Measurements from ENCODE around the gene FOLR1.
A peak's percentile ranks its signal among the peaks of the same experiment; 100 is the strongest.

FOLR1 gene

DNA sequence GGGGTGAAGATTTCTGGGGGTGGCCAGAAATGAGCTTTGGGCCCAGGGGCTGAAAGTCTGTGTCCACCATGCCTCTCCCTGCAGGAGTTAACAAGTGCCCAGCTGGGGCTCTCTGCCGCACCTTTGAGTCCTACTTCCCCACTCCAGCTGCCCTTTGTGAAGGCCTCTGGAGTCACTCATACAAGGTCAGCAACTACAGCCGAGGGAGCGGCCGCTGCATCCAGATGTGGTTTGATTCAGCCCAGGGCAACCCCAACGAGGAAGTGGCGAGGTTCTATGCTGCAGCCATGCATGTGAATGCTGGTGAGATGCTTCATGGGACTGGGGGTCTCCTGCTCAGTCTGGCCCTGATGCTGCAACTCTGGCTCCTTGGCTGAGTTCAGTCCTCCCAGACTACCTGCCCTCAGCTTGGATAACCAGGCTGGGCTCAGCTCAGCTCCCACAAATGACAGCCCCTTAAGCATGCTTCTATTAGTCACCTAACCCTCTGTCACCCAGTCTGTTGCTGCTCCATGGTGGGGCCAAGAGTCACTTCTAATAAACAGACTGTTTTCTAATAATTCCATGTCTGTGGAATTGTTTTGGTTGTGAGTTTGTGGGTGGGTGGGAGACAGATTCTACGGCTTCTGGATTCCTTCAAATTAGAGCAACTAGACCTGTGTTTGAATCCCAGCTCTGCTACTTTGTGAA, 29.6 kb downstream of the FOLR1 start:
- FAIRE-seq (peak; percentile 89), DNase-seq (ENCODE audit: insufficient read length) (no peak)
- TF ChIP-seq TAF1 (IDR thresholded peaks at IDR 0.05; ENCODE audit: borderline replicate concordance, low read depth, low read length) (no peak), POLR2AphosphoS5 (IDR thresholded peaks at IDR 0.05; ENCODE audit: low read depth, low read length) (no peak), POLR2A (IDR thresholded peaks at IDR 0.05; ENCODE audit: low read depth, low read length) (no peak)

DNA sequence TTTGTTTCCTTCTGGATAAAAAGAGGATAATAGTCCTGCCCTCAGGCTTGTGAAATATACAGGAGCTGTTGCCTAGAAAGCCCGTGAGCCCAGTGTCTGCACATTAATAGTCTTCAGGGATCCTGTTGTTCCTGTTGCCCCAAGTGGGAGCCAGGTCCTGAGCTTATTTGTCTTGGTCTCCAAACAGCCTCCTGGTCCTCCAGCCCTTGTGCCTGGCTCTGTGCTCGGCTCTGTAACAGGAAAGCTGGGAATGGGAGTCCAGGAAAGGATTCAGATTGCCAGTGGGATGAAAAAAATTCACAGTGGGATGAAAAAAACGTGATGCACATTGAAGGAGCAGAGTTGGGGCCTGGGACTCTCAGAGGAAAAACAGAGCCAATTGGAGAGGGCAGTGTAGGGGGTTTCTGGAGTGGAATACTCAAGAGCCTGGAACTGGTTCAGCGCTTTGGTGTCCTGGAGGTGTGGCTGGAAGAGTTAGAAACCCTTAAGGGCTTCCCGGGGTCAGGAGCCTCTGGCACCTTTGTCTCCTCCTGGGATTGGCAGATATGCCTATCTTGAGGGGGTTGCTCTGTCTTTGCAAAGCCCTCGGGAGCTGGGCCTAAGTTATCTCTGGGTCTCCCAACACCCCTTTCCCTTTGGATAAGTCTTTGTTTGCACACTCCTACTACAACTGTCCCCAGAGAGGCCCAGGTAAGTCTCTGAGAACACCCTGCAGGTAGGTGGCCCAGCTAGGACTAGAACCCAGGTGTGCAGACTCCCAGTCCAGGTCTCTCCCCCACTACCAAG, 30.4 kb downstream of the FOLR1 start:
- DNase-seq (ENCODE audit: insufficient read length) (no peak), FAIRE-seq (peak; percentile 50)
- TF ChIP-seq POLR2A (IDR thresholded peaks at IDR 0.05; ENCODE audit: low read depth, low read length), result no peak
- TF ChIP-seq TAF1 (IDR thresholded peaks at IDR 0.05; ENCODE audit: borderline replicate concordance, low read depth, low read length), result no peak
- TF ChIP-seq POLR2AphosphoS5 (IDR thresholded peaks at IDR 0.05; ENCODE audit: low read depth, low read length), result no peak

DNA sequence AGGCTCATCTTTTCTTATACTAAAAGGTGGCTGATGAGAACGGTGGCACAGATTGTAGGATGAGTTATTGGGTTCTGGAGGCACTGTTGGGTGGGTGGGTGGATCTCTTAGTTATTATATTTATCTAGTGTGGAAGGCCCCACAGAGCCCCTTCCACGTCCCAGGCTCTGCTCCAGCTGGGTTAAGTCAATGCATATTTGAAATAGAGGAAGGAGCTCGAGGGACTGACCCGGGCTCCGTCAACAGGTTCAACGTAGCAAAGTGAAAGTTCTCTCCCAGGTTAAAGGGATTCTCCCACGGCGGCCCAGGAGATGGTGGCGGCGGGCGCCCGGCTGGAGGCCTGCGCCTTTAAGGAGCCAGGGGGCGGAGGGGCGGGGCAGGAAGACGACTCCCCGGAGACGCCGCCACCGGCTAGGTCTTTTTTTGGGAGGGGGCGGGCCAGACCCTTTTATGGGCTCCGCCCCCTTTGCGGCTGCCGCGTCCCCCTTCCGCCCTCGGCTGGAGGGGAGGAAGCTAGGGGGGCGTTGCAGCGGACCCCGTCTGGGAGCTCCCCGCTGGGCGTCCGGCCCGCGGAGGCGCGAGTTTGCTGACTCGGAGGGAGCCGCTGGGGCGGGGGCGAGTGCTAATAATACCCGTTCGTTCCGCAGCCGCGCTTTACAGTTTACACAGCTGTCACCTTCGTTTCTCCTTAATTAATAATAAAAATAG, 31.1 kb downstream of the FOLR1 start:
- TF ChIP-seq POLR2AphosphoS5 (IDR thresholded peaks at IDR 0.05; ENCODE audit: low read depth, low read length) (no peak), TAF1 (IDR thresholded peaks at IDR 0.05; ENCODE audit: borderline replicate concordance, low read depth, low read length) (no peak), POLR2A (IDR thresholded peaks at IDR 0.05; ENCODE audit: low read depth, low read length) (no peak; the same call in 1 of the 2 replicates)
- FAIRE-seq (peak; percentile 86), DNase-seq (ENCODE audit: insufficient read length) (peak; percentile 75)

DNA sequence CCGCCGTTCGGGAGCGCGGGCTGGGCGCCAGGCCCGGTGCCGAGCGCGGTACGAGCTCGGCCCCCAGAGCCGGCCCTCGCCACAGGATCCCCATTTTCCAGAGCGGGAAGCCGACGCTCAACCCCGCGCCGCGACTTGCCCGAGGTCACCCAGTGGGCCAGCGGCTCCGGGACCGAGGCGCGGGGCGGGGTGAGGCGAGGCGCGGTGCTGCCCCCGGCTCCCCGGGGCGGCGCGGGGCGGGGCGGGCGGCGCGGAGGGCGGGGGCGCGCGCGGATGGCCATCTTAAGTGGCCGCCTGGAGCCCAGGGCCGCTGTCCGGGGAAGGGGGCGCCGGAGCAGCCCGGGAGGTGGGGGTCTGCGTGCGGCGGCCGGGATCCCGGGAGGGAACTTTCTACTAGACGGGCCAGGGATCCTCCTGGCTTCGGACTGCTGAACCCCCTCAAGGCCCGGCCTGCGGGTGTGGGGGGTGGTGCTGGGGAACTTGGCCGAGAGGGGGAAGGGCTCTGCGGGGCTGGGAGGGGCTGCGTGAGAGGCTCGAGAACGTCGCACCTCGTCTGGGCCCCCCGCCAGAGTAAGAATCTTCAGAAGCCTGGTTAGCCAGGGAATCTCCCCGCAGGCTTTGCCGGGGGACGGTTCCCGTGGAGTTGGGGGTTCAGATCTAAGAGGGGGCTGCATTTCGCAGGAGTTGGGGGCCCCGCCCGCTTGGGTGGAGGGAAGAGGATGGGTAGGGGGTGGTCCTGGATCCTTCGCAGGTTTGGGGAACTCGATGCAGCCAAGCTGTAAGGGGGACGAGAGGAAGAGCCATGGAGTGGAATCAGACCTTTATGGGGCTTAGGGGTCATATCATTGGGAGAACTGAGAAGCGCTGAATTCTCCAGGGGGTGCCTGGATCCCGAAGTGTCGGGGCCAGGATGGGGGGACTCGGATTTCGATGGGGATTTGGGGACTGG, 31.9 kb downstream of the FOLR1 start:
- no peak for DNase-seq (ENCODE audit: insufficient read length)
- TF ChIP-seq POLR2A (IDR thresholded peaks at IDR 0.05; ENCODE audit: low read depth, low read length) (no peak), POLR2AphosphoS5 (IDR thresholded peaks at IDR 0.05; ENCODE audit: low read depth, low read length) (no peak), TAF1 (IDR thresholded peaks at IDR 0.05; ENCODE audit: borderline replicate concordance, low read depth, low read length) (no peak)
- peak; percentile 87 for FAIRE-seq

DNA sequence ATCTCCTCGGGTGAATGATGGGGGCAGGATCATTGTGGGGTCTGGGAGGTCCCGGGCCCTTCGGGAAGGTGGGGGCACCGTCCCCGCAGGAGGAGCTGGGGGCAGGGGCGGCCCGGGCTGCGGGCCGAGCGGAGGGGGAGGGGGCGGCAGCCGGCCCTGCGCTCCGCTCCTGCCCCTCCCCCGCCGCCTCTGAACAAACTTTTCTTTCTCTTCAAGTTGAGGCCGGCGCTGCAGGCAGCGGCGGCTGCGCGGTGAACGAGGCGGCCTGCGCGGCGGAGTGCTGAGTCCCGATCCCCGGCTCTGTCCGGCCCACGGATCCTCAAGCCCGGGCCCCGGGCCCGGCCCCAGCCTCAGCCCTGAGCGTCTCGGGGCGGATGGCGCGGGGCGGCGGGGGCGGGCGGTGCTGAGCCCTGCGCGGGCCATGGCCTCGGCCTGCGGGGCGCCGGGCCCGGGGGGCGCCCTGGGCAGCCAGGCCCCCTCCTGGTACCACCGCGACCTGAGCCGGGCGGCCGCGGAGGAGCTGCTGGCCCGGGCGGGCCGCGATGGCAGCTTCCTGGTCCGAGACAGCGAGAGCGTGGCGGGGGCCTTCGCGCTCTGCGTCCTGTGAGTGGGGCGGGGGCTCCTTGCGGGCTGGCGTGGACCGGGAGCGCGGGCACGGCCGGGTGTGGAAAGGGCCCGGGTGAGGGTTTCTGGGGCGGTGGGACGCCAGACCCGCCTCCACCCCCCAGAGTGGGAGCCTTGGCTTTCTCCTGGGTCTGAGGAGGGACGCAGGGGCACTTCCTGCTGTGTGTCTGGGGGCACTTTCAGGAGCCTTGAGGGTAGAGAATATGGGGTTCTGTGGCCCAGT, 32.8 kb downstream of the FOLR1 start, which contains the start of gene INPPL1:
Gene INPPL1 (plus strand): TSS at position 204 of the 847 bp plus-strand sequence. CDS start 218 bp downstream, at position 422.
- DNase-seq (ENCODE audit: insufficient read length), result no peak
- TF ChIP-seq POLR2A (IDR thresholded peaks at IDR 0.05; ENCODE audit: low read depth, low read length), result no peak
- no peak for TF ChIP-seq POLR2AphosphoS5 (IDR thresholded peaks at IDR 0.05; ENCODE audit: low read depth, low read length)
- no peak for TF ChIP-seq TAF1 (IDR thresholded peaks at IDR 0.05; ENCODE audit: borderline replicate concordance, low read depth, low read length)
- FAIRE-seq, result peak; percentile 30

DNA sequence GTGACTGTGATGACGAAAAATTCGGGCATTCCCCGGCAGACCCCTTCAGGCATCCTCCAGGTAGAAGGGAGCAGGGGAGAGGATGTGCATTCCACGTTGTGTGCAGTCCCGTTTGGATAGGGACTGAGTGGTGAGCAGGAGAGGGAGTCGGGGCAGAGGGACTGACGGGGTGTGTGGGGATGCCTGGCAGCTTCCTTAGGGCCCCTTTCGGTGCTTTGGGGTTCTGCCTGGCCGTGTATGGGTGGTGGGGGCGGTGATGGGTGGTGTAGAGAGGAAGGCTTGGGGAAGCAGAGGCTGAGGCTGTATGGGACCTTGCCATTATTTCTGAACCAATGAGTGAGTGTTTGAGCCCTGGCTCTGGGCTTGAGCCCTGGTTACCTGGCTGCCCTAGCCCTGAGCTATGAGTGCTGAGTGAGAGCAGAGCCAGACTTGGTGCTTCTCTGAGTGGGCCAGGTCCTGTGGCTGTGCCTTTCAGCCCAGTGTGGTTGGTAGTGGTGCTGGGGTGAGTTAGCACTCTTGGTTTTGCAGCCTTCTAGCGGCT, 33.5 kb downstream of the FOLR1 start:
- FAIRE-seq, result peak; percentile 90
- no peak for DNase-seq (ENCODE audit: insufficient read length)
- TF ChIP-seq POLR2AphosphoS5 (IDR thresholded peaks at IDR 0.05; ENCODE audit: low read depth, low read length) (0 out of 2 replicates have a peak, but pooled peaks have one; percentile 31), POLR2A (IDR thresholded peaks at IDR 0.05; ENCODE audit: low read depth, low read length) (no peak)

DNA sequence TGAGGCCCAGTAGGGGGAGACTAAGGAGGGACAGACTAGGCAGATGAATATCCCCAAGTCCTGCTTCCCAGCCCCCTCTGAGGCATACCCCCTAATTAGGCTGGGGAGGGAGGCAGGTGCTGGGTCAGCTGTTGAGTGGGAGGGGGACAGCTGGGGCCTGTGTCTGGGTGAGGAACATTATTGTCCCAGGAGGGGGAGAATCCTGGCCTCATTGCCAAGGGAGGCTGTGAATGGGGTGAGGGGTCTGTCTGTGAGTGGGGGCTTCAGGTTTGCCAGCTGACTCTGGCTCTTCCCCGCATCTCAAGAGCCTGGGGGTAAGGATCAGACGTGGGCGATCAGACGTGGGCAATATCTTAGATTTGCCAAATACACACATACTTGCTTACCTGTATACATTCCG, 34.8 kb downstream of the FOLR1 start:
- TF ChIP-seq POLR2A (IDR thresholded peaks at IDR 0.05; ENCODE audit: low read depth, low read length) (no peak), POLR2AphosphoS5 (IDR thresholded peaks at IDR 0.05; ENCODE audit: low read depth, low read length) (no peak)
- no peak for DNase-seq (ENCODE audit: insufficient read length)
- peak; percentile 24 for FAIRE-seq

DNA sequence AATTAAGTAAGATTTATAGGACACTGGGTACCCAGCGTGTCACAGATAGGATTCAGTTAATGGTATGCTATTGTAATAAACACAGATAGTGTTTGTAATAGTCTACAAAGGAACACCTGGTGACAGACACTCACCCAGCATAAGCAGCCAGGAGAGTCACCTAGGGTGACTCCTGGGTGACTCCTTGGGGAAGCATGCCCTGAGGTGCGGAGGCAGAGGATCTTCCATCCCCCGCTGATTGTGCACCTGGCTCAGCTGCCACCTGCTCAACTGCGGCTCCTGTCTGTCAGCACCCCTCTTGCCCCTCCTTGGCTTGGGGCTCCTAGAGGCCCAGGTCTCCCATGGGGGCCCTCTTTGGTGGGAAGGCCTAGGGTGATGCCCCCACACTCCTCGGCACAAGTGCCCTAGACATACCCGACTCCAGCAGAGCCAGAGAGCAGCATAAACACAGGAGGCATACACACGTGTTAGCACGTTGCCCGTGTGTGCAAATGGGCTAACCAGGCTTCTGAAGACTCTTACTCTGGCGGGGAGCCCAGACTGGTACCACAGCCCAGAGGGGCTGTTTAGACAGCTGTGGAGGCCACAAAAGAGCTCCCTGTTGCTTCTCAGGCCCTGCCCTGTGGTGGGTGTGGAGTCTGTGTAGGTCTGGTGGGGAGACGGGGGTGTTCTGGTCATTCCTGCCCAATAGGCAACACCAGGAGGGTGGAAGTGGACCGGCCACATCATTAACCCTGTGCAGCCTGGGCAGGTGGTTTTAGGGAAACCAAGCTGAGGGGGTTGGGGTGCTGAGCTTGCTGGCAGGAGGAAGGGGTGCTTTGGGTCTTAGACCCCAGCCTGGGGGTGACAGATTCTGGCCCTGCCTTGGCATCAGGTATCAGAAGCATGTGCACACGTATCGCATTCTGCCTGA, 35.6 kb downstream of the FOLR1 start:
- FAIRE-seq (no peak), DNase-seq (ENCODE audit: insufficient read length) (no peak)
- TF ChIP-seq POLR2AphosphoS5 (IDR thresholded peaks at IDR 0.05; ENCODE audit: low read depth, low read length), result no peak
- peak; percentile 40 for TF ChIP-seq POLR2A (IDR thresholded peaks at IDR 0.05; ENCODE audit: low read depth, low read length)

DNA sequence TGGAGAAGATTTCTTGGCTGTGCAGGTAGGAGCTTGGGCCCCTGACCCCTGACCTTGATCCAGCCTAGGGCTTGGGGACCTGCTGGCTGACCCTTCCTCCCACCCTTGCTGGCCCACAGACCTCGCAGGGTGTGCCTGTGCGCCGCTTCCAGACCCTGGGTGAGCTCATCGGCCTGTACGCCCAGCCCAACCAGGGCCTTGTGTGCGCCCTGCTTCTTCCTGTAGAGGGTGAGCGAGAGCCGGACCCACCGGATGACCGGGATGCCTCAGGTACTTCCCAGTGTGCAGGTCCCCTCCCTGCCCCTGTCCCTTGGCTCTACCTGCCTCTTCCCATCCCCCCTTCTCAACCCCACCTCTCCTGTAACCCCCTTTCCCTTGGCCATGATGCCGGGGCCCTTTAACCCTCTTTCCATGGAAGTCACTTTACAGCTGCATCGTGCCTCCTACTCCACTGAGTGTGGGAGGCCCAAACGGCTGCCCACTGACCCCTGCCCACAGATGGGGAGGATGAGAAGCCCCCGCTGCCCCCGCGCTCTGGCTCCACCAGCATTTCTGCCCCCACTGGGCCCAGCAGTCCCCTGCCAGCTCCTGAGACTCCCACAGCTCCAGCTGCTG, 36.4 kb downstream of the FOLR1 start:
- TF ChIP-seq POLR2A (IDR thresholded peaks at IDR 0.05; ENCODE audit: low read depth, low read length) (no peak; the same call in 1 of the 2 replicates), POLR2AphosphoS5 (IDR thresholded peaks at IDR 0.05; ENCODE audit: low read depth, low read length) (no peak), TAF1 (IDR thresholded peaks at IDR 0.05; ENCODE audit: borderline replicate concordance, low read depth, low read length) (no peak)
- DNase-seq (ENCODE audit: insufficient read length), result no peak
- FAIRE-seq, result no peak
